Measurements from ENCODE around the gene EDEM2. TPM values are rescaled to one million over a fixed set of nuclear protein-coding genes. Genes with fewer than 3 reads are reported as not detected.
"Not testable (repeated sequence)": the region's sequence is repeated elsewhere in the genome, so short reads cannot be mapped to it uniquely, and the experiment has no call there.

The EDEM2 gene
- total RNA-seq, 3 donors from 2014 or later, result 17.9 to 32.1 (median 22.5) TPM

- DNase-seq (no peak), ATAC-seq (no peak)
- intact Hi-C loops (cut with DNase I, micrococcal nuclease), result no loop called here
- Histone ChIP-seq H3K9me3 (no peaks in the 10 kb centered on the region), H3K4me3 (no peak overlapping the region), H3K4me1 (ENCODE audit: low read depth) (peaks cover 9% of the 10 kb centered on the region), H3K36me3 (ENCODE audit: low read depth) (no peaks in the 10 kb centered on the region)
- no peak for TF ChIP-seq CTCF (IDR thresholded peaks at IDR 0.05)
Observed at GRCh38 chr20:35077341-35077740, 69.8 kb downstream of the EDEM2 start.

GRCh38 chr20:35071436-35072153, 75.5 kb downstream of the EDEM2 start:
- H3K36me3 ChIP-seq (ENCODE audit: low read depth); H3K4me1 ChIP-seq (ENCODE audit: low read depth); intact Hi-C loops (cut with DNase I, micrococcal nuclease); H3K4me3 ChIP-seq; DNase-seq; H3K9me3 ChIP-seq; ATAC-seq: not testable (repeated sequence)

GRCh38 chr20:35066194-35066593, 80.9 kb downstream of the EDEM2 start:
- H3K36me3 ChIP-seq (ENCODE audit: low read depth), result no peaks in the 10 kb centered on the region
- intact Hi-C loops (cut with DNase I, micrococcal nuclease), result no loop called here
- H3K9me3 ChIP-seq, result no peaks in the 10 kb centered on the region
- no peak for DNase-seq
- ATAC-seq, result no peak
- H3K4me3 ChIP-seq, result no peak overlapping the region
- no peaks in the 10 kb centered on the region for H3K4me1 ChIP-seq (ENCODE audit: low read depth)
- TF ChIP-seq CTCF (IDR thresholded peaks at IDR 0.05), result no peak

Other genes with a start within 250 kb of the EDEM2 start
- 10 to 100 TPM; 45.2 to 97.3 (median 91.8) TPM for gene GSS, start 191.5 kb downstream of the EDEM2 start, total RNA-seq
- 1 to 10 TPM in 1 of 3 donors, under 1 TPM in 2; 0.76 to 1.9 (median 0.99) TPM for gene MYH7B, start 191.5 kb downstream of the EDEM2 start, total RNA-seq
- gene TRPC4AP, start 54.5 kb downstream of the EDEM2 start, total RNA-seq, result 10 to 100 TPM; 49.6 to 60.5 (median 53.8) TPM
- 10 to 100 TPM in 2 of 3 donors, 1 to 10 TPM in 1; 6.1 to 15.0 (median 11.7) TPM for gene PROCR, start 24.7 kb upstream of the EDEM2 start, total RNA-seq
- under 1 TPM; 0.24 to 0.70 (median 0.58) TPM for gene MMP24, start 79.4 kb upstream of the EDEM2 start, total RNA-seq
- gene MMP24OS, start 130.8 kb upstream of the EDEM2 start, total RNA-seq, result 100 to 1,000 TPM in 2 of 3 donors, 10 to 100 TPM in 1; 90.9 to 156 (median 124) TPM
- 100 to 1,000 TPM; 105 to 206 (median 182) TPM for gene EIF6, start 137.4 kb upstream of the EDEM2 start, total RNA-seq
- gene FAM83C, start 145.1 kb upstream of the EDEM2 start, total RNA-seq, result under 1 TPM in 2 of 3 donors, not detected in 1; 0.13 to 0.41 TPM

All from mucosa of descending colon (tissue), 3 donors.